Smooth muscle cell of the coronary artery (primary cell): Measurements from ENCODE around the gene SSBP4. TPM values are rescaled to one million over a fixed set of nuclear protein-coding genes. Genes with fewer than 3 reads are reported as not detected.

ENCODE experiments used
- total RNA-seq: library from RNA; depleted of rRNA; stranded (reverse); fragments of >200 nt; gene quantifications from 2 replicates; pipeline ENCODE4 v1.2.3, GENCODE V29; 2014; ENCODE audit warnings: low replicate concordance

Gene SSBP4
- 36.4 and 41.5 TPM in 2 replicates for total RNA-seq

DNA sequence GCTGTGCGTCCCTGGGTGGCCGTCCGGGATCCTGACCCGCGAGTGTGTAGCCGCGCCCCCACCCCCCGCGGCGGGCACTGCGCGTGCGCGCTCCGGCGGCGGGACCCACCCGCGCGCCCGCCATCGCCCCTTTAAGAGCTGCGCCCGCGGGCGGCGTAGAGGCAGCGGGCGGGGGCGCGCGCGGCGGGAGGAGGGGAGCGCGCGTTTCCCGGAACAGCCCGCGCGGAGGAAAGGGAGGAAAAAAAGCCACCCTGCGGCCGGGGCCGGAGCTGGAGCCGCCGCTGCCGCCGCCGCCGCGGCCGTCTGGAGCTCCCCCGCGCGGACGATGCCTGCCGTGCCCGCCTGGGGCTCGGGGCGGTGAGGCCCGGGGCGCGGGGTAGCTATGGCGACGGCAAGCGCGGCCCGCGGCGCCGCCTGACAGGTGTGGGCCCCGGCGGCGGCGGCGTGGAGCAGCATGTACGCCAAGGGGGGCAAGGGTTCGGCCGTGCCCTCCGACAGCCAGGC, at the start of gene SSBP4:
Gene SSBP4 (plus strand): TSS at position 204 of the 504 bp plus-strand sequence. CDS start 251 bp downstream, at position 455.

DNA sequence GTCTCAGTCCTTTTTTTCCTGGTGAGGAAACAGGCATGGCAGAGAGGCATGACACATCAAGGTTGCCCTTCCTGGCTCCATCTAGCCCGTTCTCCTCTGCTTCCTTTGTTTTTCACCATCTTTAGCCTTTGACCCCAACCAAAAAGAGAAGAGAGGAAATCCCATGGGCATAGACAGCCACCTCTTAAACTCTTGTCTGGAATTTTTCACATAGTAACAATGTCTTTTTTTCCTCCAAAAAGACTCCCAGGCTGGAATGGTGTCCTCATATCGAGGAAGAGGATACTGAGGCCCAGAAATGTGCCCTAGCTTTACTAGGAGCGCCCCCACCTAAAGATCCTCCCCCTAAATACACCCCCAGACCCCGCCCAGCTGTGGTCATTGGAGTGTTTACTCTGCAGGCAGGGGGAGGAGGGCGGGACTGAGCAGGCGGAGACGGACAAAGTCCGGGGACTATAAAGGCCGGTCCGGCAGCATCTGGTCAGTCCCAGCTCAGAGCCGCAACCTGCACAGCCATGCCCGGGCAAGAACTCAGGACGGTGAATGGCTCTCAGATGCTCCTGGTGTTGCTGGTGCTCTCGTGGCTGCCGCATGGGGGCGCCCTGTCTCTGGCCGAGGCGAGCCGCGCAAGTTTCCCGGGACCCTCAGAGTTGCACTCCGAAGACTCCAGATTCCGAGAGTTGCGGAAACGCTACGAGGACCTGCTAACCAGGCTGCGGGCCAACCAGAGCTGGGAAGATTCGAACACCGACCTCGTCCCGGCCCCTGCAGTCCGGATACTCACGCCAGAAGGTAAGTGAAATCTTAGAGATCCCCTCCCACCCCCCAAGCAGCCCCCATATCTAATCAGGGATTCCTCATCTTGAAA, 33.3 kb upstream of the SSBP4 start, which contains the start of gene GDF15:
Gene GDF15 (plus strand): TSS at position 484 of the 868 bp plus-strand sequence. CDS start 32 bp downstream, at position 516.

DNA sequence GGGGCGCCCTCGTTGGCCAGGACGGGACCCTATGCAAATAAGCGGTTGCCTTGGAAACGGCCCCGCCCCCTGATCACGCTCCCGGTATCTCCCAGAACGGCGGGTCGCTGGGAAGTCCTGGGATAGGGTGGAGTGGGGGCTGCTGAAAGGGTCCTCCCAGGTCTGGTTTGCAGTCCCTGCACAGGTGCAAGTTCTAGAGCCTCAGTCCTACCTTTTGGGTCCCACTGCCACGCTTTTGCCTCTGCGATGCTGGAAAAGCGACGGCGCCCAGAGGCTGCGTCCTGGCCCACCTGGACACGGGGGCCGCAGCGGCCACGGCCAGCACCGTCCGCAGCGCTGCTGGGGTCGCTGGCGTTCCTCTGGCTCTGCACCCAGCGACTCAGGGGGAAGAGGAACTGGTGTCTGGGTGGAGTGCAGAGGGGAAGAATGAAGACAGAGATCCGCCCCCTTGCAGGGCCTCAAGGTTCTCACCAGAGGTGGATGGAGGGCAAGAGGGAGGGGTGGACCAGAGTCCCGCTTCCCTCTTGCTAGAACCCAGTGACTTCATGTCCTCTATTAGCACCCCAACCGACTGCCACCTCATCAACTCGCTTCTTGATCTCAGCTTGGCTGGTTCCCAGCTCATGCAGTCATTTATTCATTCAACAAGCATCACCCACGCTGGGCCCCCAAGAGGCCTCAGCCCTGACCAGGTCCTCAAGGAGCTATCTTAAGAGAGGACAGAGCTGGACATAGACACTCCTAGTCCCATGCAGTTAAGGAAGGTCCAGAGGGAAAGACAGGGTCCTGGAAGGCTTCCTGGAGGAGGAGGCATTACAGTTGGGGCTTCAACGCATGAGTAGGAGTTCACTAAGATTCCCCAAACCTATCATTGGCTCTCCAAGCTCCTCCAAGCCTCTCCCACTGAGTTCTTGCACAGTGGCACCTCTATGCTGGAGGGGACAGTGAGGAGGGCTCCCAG, 21.7 kb upstream of the SSBP4 start, which contains the start of gene LRRC25:
Gene LRRC25 (minus strand): TSS at position 381 of the 961 bp plus-strand sequence. CDS start 659 bp downstream, outside the sequence.

DNA sequence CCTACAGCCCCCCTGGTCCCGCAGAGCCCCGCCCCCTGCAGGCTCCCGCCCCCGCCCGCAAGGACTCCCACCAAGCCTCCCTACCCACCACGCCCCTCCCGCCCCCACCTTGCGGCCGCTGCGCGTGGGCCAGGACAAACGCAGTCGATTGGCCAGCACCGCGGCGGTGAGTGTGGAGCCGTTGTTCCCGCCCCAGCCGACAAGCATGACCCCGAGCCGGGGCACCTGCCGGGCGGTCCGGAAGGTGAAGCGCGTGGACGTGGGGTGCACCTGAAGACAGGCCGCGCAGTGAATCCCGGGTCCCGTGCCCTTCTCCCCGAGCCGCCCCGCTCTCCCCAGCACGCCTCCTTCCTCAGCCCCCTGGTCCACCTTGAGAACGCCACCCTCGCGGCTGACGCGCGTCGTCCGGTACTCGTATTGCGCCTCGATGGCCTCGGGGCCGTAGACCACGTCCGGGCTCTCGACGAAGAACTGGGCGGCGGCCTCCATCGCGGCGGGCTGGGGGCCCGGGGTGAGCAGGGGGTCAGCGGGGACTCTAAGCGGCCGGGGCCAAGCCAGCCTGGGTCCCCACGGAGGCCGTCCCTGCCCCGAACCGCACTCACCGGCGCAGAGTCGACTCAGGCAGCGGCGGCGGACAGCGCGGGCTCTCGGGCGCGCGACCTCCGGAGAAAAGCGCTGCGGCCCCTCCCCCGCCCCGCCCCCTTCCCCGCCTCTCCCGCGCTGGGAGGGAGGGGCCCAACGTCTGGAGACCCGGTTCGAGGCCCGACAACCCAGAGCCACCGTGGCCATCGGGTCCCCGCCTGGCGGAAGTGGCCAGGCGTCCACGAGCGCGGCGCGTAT, 18.5 kb downstream of the SSBP4 start, which contains the start of gene ISYNA1:
Gene ISYNA1 (minus strand): TSS at position 643 of the 840 bp plus-strand sequence. CDS start 154 bp downstream, at position 489.

Other genes starting within 250 kb of the SSBP4 start
- gene IFI30, start 245.6 kb upstream of the SSBP4 start, total RNA-seq: 6.1 and 16.7 TPM in 2 replicates
- gene MPV17L2, start 226.2 kb upstream of the SSBP4 start, total RNA-seq: 3.3 and 11.6 TPM in 2 replicates
- 1.4 and 3.4 TPM in 2 replicates for gene RAB3A, start 215.4 kb upstream of the SSBP4 start, total RNA-seq
- 1.6 and 2.1 TPM in 2 replicates for gene PDE4C, start 193.0 kb upstream of the SSBP4 start, total RNA-seq
- 0.23 and 1.3 TPM in 2 replicates for gene IQCN, start 144.9 kb upstream of the SSBP4 start, total RNA-seq
- gene JUND, start 137.8 kb upstream of the SSBP4 start, total RNA-seq: 28.0 and 106 TPM in 2 replicates
- 37.7 and 155 TPM in 2 replicates for gene LSM4, start 96.3 kb upstream of the SSBP4 start, total RNA-seq
- 37.3 and 90.9 TPM in 2 replicates for gene PGPEP1, start 78.8 kb upstream of the SSBP4 start, total RNA-seq
- 17.9 and 53.0 TPM in 2 replicates for gene GDF15, start 33.2 kb upstream of the SSBP4 start, total RNA-seq
- gene LRRC25, start 21.8 kb upstream of the SSBP4 start, total RNA-seq: under 0.01 TPM in 1 of 2 replicates, not detected in the other
- 5.6 and 36.9 TPM in 2 replicates for gene ISYNA1, start 18.7 kb downstream of the SSBP4 start, total RNA-seq
- 11.6 and 18.1 TPM in 2 replicates for gene ELL, start 102.7 kb downstream of the SSBP4 start, total RNA-seq
- gene FKBP8, start 124.2 kb downstream of the SSBP4 start, total RNA-seq: 236 and 376 TPM in 2 replicates
- gene KXD1, start 138.5 kb downstream of the SSBP4 start, total RNA-seq: 44.7 and 69.2 TPM in 2 replicates
- gene UBA52, start 152.5 kb downstream of the SSBP4 start, total RNA-seq: 1,109 and 1,287 TPM in 2 replicates
- gene REX1BD, start 169.4 kb downstream of the SSBP4 start, total RNA-seq: 58.5 and 69.9 TPM in 2 replicates
- gene CRLF1, start 187.4 kb downstream of the SSBP4 start, total RNA-seq: 13.8 and 14.7 TPM in 2 replicates
- 0.23 and 0.98 TPM in 2 replicates for gene TMEM59L, start 193.5 kb downstream of the SSBP4 start, total RNA-seq
- gene KLHL26, start 217.6 kb downstream of the SSBP4 start, total RNA-seq: 10.2 and 19.4 TPM in 2 replicates